H9 (cell line): ENCODE measurements around the gene NCAM2. TPM values are rescaled to one million over a fixed set of nuclear protein-coding genes. Genes with fewer than 3 reads are reported as not detected.

Experiments used
- DNase-seq: peaks from one replicate; pipeline ENCODE4 v3.0.0-alpha.2; 2017
- H2AFZ ChIP-seq: one replicate; pipeline ENCODE4 v1.6.1; 2013; ENCODE audit warnings: mild to moderate bottlenecking, low read length, control low read depth, moderate library complexity
- H2AK5ac ChIP-seq: 2 replicates; pipeline ENCODE4 v1.6.1; 2013; ENCODE audit warnings: low read length, control low read depth, mixed read lengths; ENCODE audit not compliant: insufficient read length
- H2BK120ac ChIP-seq: one replicate; pipeline ENCODE4 v1.6.1; 2013; ENCODE audit warnings: low read depth, mild to moderate bottlenecking, low read length, control low read depth, inconsistent platforms; ENCODE audit not compliant: poor library complexity, severe bottlenecking
- H2BK12ac ChIP-seq: 2 replicates; pipeline ENCODE4 v1.6.1; 2013; ENCODE audit warnings: low read length, control low read depth, mixed read lengths, low read depth; ENCODE audit not compliant: insufficient read length
- H2BK15ac ChIP-seq: 2 replicates; pipeline ENCODE4 v1.6.1; 2013; ENCODE audit warnings: low read depth, low read length, control low read depth
- H2BK20ac ChIP-seq: one replicate; pipeline ENCODE4 v1.6.1; 2013; ENCODE audit warnings: low read depth, mild to moderate bottlenecking, low read length, control low read depth, inconsistent platforms; ENCODE audit not compliant: poor library complexity, severe bottlenecking
- H2BK5ac ChIP-seq: 2 replicates; pipeline ENCODE4 v1.6.1; 2013; ENCODE audit warnings: low read length, control low read depth, mixed read lengths; ENCODE audit not compliant: insufficient read length
- H3K14ac ChIP-seq: 2 replicates; pipeline ENCODE4 v1.6.1; 2013; ENCODE audit warnings: low read length, control low read depth; ENCODE audit not compliant: insufficient read depth
- H3K18ac ChIP-seq: 2 replicates; pipeline ENCODE4 v1.6.1; 2013; ENCODE audit warnings: low read depth, mild to moderate bottlenecking, mixed read lengths, low read length, control low read depth; ENCODE audit not compliant: insufficient read length
- H3K23ac ChIP-seq: 2 replicates; pipeline ENCODE4 v1.6.1; 2013; ENCODE audit warnings: low read length, control low read depth, mixed read lengths, low read depth; ENCODE audit not compliant: insufficient read length
- H3K23me2 ChIP-seq: 2 replicates; pipeline ENCODE4 v1.6.1; 2013; ENCODE audit warnings: low read depth, mild to moderate bottlenecking, mixed read lengths, low read length, control low read depth; ENCODE audit not compliant: insufficient read length, poor library complexity, severe bottlenecking
- H3K27ac ChIP-seq: 2 replicates; pipeline ENCODE4 v1.5.1; 2013; ENCODE audit warnings: low read length, control low read depth, mixed read lengths, low read depth; ENCODE audit not compliant: insufficient read length
- H3K27me3 ChIP-seq: 2 replicates; pipeline ENCODE4 v1.6.1; 2013; ENCODE audit warnings: low read length, control low read depth, inconsistent platforms; ENCODE audit not compliant: insufficient read depth
- H3K4ac ChIP-seq: 2 replicates; pipeline ENCODE4 v1.6.1; 2013; ENCODE audit warnings: low read depth, mild to moderate bottlenecking, control low read depth, inconsistent platforms, low read length, moderate library complexity
- H3K4me1 ChIP-seq: 2 replicates; pipeline ENCODE4 v1.6.1; 2013; ENCODE audit warnings: low read length, control low read depth, inconsistent platforms; ENCODE audit not compliant: insufficient read depth
- H3K4me2 ChIP-seq: 2 replicates; pipeline ENCODE4 v1.6.1; 2013; ENCODE audit warnings: low read length, control low read depth, mixed read lengths; ENCODE audit not compliant: insufficient read length, insufficient read depth
- H3K56ac ChIP-seq: 2 replicates; pipeline ENCODE4 v1.6.1; 2013; ENCODE audit warnings: low read depth, mild to moderate bottlenecking, mixed read lengths, low read length, control low read depth; ENCODE audit not compliant: insufficient read length
- H3K79me1 ChIP-seq: 2 replicates; pipeline ENCODE4 v1.6.1; 2013; ENCODE audit warnings: low read depth, mild to moderate bottlenecking, moderate library complexity, low read length, control low read depth, inconsistent platforms; ENCODE audit not compliant: insufficient read depth, poor library complexity, severe bottlenecking
- H3K79me2 ChIP-seq: 2 replicates; pipeline ENCODE4 v1.6.1; 2013; ENCODE audit warnings: low read length, control low read depth, inconsistent platforms; ENCODE audit not compliant: insufficient read depth
- H3K9ac ChIP-seq: 2 replicates; pipeline ENCODE4 v1.6.1; 2013; ENCODE audit warnings: low read length, control low read depth, mixed read lengths; ENCODE audit not compliant: insufficient read length; ENCODE audit errors: extremely low read depth
- H3K9me3 ChIP-seq: one replicate; pipeline ENCODE4 v1.6.1; 2013; ENCODE audit warnings: low read depth, low read length, inconsistent platforms; ENCODE audit not compliant: control insufficient read depth
- H3T11ph ChIP-seq: one replicate; pipeline ENCODE4 v1.6.1; 2013; ENCODE audit warnings: mild to moderate bottlenecking, low read length, control low read depth, inconsistent platforms
- H4K20me1 ChIP-seq: one replicate; pipeline ENCODE4 v1.6.1; 2013; ENCODE audit not compliant: control insufficient read depth, insufficient read length, insufficient read depth
- H4K5ac ChIP-seq: 2 replicates; pipeline ENCODE4 v1.6.1; 2013; ENCODE audit warnings: low read depth, mild to moderate bottlenecking, mixed read lengths, low read length, control low read depth; ENCODE audit not compliant: insufficient read length
- H4K8ac ChIP-seq: replicated peaks from 2 replicates; pipeline ENCODE4 v1.6.1; 2013; ENCODE audit warnings: low read length, control low read depth, mixed read lengths, low read depth; ENCODE audit not compliant: insufficient read length
- H4K91ac ChIP-seq: 2 replicates; pipeline ENCODE4 v1.6.1; 2013; ENCODE audit warnings: low read depth, mild to moderate bottlenecking, moderate library complexity, mixed read lengths, low read length, control low read depth; ENCODE audit not compliant: insufficient read length
- H3K27ac Mint-ChIP-seq, 3 experiments: 2 replicates in 2 of 3; 3 replicates in 1 of 3; pipeline ENCODE4 v1.8.0; 2020 to 2021; ENCODE audit warnings: mixed read lengths in 3 of 3, mild to moderate bottlenecking in 1 of 3, moderate library complexity in 1 of 3
- H3K27me3 Mint-ChIP-seq: 2 replicates; pipeline ENCODE4 v1.8.0; 2021; ENCODE audit warnings: low read depth, mild to moderate bottlenecking, moderate library complexity, mixed read lengths
- H3K36me3 Mint-ChIP-seq, 3 experiments: 2 replicates in 2 of 3; 3 replicates in 1 of 3; pipeline ENCODE4 v1.8.0; 2020 to 2021; ENCODE audit warnings: low read depth in 3 of 3, mixed read lengths in 3 of 3; ENCODE audit not compliant: insufficient read depth in 1 of 3
- H3K4me1 Mint-ChIP-seq, 2 experiments: 2 replicates each; pipeline ENCODE4 v1.8.0; 2020; ENCODE audit warnings: mixed read lengths in 2 of 2
- H3K4me3 Mint-ChIP-seq, 2 experiments: 2 replicates in 1 of 2; 3 replicates in 1 of 2; pipeline ENCODE4 v1.8.0; 2020 to 2021; ENCODE audit warnings: mild to moderate bottlenecking in 2 of 2, mixed read lengths in 2 of 2, moderate library complexity in 1 of 2
- H3K9me3 Mint-ChIP-seq, 2 experiments: 2 replicates in 1 of 2; 3 replicates in 1 of 2; pipeline ENCODE4 v1.8.0; 2020; ENCODE audit warnings: mild to moderate bottlenecking in 2 of 2, mixed read lengths in 2 of 2, moderate library complexity in 1 of 2
- WGBS: extraction: QIAGEN DNeasy Blood & Tissue Kit; methylation state at CpG from one replicate; pipeline ENCODE4 v1.1.7; 2013; ENCODE audit warnings: missing lambda C conversion rate, low lambda C conversion rate, mixed read lengths; ENCODE audit not compliant: insufficient read length; ENCODE audit errors: extremely low coverage; 5-methylcytosine and 5-hydroxymethylcytosine counted together
- total RNA-seq: library from RNA; stranded (reverse); gene quantifications from 2 replicates; pipeline ENCODE4 v1.2.1, GENCODE V29; 2021
- TF ChIP-seq, protein P1 (sequence below): fragments of 200-600 bp; sonication (generic); conservative IDR thresholded peaks from 3 replicates; pipeline ENCODE4 v1.8.0; 2021; ENCODE audit warnings: antibody characterized with exemption, mild to moderate bottlenecking

The NCAM2 gene
- total RNA-seq, 1 experiment from 2014 or later: 2.2 TPM

DNA sequence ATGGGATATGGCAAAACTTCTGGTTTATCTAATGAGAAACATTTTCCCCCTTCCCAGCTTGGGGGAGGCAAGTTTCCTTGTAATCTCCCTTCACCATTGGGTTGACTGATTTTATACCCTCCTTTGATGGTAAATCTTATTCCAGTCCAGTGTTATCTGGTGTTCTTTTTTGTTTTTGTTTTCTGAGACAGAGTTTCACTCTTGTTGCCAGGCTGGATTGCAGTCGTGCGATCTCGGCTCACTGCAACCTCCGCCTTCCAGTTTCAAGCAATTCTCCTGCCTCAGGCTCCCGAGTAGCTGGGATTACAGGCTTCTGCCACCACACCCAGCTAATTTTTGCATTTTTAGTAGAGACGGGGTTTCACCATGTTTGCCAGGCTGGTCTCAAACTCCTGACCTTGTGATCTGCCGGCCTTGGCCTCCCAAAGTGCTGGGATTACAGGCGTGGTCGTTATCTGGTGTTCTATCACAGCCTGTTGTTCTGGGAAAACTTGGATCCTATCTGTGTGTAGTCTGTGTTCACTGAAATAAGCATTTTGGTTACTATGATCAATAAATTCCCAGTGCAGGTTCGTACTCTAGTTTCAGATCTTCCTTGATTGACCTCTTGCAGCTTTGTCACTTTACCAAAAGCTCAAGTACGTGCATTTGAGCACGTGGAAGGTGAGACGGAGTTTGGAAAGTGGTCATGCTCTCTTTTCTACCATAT, 281.1 kb downstream of the NCAM2 start:
- H2BK15ac ChIP-seq: no peak overlapping the region
- H3K4me1 Mint-ChIP-seq: no peaks in the 10 kb centered on the region
- DNase-seq: no peak

More for the DNA sequence above, 281.1 kb downstream of the NCAM2 start:
- Histone ChIP-seq H2AK5ac (no peak overlapping the region), H2BK20ac (no peak overlapping the region), H2BK5ac (no peak overlapping the region), H3K27ac (no peak overlapping the region), H3K56ac (no peak overlapping the region), H3K27me3 (no peaks in the 10 kb centered on the region), H3K9ac (no peak overlapping the region), H3K79me2 (no peaks in the 10 kb centered on the region), H3K4me2 (no peak overlapping the region), H2BK120ac (no peak overlapping the region), H3K14ac (no peak overlapping the region), H2AFZ (no peak overlapping the region), H4K91ac (no peak overlapping the region), H3K4me1 (no peaks in the 10 kb centered on the region), H3K18ac (no peak overlapping the region), H2BK12ac (no peak overlapping the region), H3K79me1 (no peaks in the 10 kb centered on the region), H4K8ac (no peak overlapping the region), H3K9me3 (no peaks in the 10 kb centered on the region), H4K20me1 (no peaks in the 10 kb centered on the region), H4K5ac (no peak overlapping the region), H3K4ac (no peak overlapping the region), H3K23me2 (no peaks in the 10 kb centered on the region), H3K23ac (no peak overlapping the region), H3T11ph (no peak overlapping the region)
- Mint-ChIP-seq H3K27me3 (no peaks in the 10 kb centered on the region), H3K36me3 (no peaks in the 10 kb centered on the region), H3K27ac (no peak overlapping the region), H3K9me3 (no peaks in the 10 kb centered on the region), H3K4me3 (no peak overlapping the region)
- WGBS: no CpG with 5 or more reads among the region's 13 CpGs
- TF ChIP-seq, protein P1, sequence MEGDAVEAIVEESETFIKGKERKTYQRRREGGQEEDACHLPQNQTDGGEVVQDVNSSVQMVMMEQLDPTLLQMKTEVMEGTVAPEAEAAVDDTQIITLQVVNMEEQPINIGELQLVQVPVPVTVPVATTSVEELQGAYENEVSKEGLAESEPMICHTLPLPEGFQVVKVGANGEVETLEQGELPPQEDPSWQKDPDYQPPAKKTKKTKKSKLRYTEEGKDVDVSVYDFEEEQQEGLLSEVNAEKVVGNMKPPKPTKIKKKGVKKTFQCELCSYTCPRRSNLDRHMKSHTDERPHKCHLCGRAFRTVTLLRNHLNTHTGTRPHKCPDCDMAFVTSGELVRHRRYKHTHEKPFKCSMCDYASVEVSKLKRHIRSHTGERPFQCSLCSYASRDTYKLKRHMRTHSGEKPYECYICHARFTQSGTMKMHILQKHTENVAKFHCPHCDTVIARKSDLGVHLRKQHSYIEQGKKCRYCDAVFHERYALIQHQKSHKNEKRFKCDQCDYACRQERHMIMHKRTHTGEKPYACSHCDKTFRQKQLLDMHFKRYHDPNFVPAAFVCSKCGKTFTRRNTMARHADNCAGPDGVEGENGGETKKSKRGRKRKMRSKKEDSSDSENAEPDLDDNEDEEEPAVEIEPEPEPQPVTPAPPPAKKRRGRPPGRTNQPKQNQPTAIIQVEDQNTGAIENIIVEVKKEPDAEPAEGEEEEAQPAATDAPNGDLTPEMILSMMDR: no peak
